HepG2 (cell line): ENCODE measurements around the gene BICRAL. TPM values are rescaled to one million over a fixed set of nuclear protein-coding genes. Genes with fewer than 3 reads are reported as not detected.

Experiments
- DRAP1 ChIP-seq: IDR thresholded peaks from 2 replicates; pipeline ENCODE4 v1.6.1; 2016; ENCODE audit warnings: missing genetic modification reagents, missing compliant biosample characterization
- LCORL ChIP-seq, 2 experiments: fragments of 450-650 bp in 1 of 2; sonication (generic) in 1 of 2; formaldehyde crosslinking in 1 of 2; IDR thresholded peaks; 2 replicates each; pipeline versions ENCODE4 v1.5.0 to v1.6.1; 2017 to 2020; ENCODE audit warnings: antibody characterized with exemption in 1 of 2, missing genetic modification reagents in 1 of 2
- NONO ChIP-seq, 2 experiments: fragments of 450-650 bp in 1 of 2; sonication (generic) in 1 of 2; formaldehyde crosslinking in 1 of 2; IDR thresholded peaks in 1 of 2; conservative IDR thresholded peaks in 1 of 2; 2 replicates each; pipeline versions ENCODE4 v1.6.1 to v1.8.0; 2017 to 2022; ENCODE audit warnings: mild to moderate bottlenecking in 1 of 2, missing genetic modification reagents in 1 of 2, moderate library complexity in 1 of 2
- PRDM4 ChIP-seq: sonication (generic); formaldehyde crosslinking; IDR thresholded peaks from 2 replicates; pipeline ENCODE4 v1.9.0; 2021; ENCODE audit warnings: missing genetic modification reagents, borderline replicate concordance
- REST ChIP-seq, 2 experiments: IDR thresholded peaks; 2 replicates each; pipeline ENCODE4 v1.6.1; 2011 to 2012; ENCODE audit warnings: low read length in 2 of 2, borderline replicate concordance in 1 of 2, low read depth in 1 of 2, mild to moderate bottlenecking in 1 of 2, moderate library complexity in 1 of 2
- SMARCE1 ChIP-seq: fragments of 450-650 bp; IDR thresholded peaks from 2 replicates; pipeline ENCODE4 v1.6.1; 2017; ENCODE audit warnings: borderline replicate concordance
- SP5 ChIP-seq: IDR thresholded peaks from 2 replicates; pipeline ENCODE4 v1.6.1; 2016; ENCODE audit warnings: low read depth, borderline replicate concordance
- SPEN ChIP-seq: sonication (generic); formaldehyde crosslinking; IDR thresholded peaks from 2 replicates; pipeline ENCODE4 v1.5.1; 2020; ENCODE audit warnings: low read depth, mild to moderate bottlenecking, missing genetic modification reagents
- SUZ12 ChIP-seq: fragments of 150-350 bp; IDR thresholded peaks from 2 replicates; pipeline ENCODE4 v1.6.1; 2014; ENCODE audit warnings: low read depth, low read length
- ZKSCAN5 ChIP-seq: sonication (generic); formaldehyde crosslinking; IDR thresholded peaks from 2 replicates; pipeline ENCODE4 v1.5.1; 2020; ENCODE audit warnings: mild to moderate bottlenecking, missing genetic modification reagents
- ZNF639 ChIP-seq: conservative IDR thresholded peaks from 2 replicates; pipeline ENCODE4 v1.6.1; 2018; ENCODE audit warnings: missing genetic modification reagents
- polyA plus RNA-seq, 8 experiments: library from polyadenylated mRNA; depleted of rRNA in 3 of 8; stranded (reverse) in 7 of 8; unstranded in 1 of 8; fragments of >200 nt; fragmentation: Illumina TruSeq in 4 of 8; extraction: Trizol in 4 of 8; gene quantifications; 2 replicates each; pipeline versions ENCODE4 v1.2.1 to v1.2.3, GENCODE V29; 2011 to 2016; ENCODE audit warnings: low read depth in 4 of 8, missing spikeins in 1 of 8, mixed read lengths in 1 of 8; ENCODE audit not compliant: insufficient read depth in 1 of 8
- total RNA-seq, 5 experiments: library from RNA; depleted of rRNA; stranded (reverse); fragments of >200 nt; fragmentation: Illumina TruSeq; extraction: Trizol; gene quantifications; 2 replicates each; pipeline ENCODE4 v1.2.3, GENCODE V29; 2016; ENCODE audit warnings: low read depth in 1 of 5
- TF ChIP-seq, protein P1 (sequence below): sonication (generic); formaldehyde crosslinking; IDR thresholded peaks from 2 replicates; pipeline ENCODE4 v1.4.0; 2020; ENCODE audit warnings: low read depth, missing genetic modification reagents
- TF ChIP-seq, protein P2 (sequence below): sonication (generic); formaldehyde crosslinking; IDR thresholded peaks from 2 replicates; pipeline ENCODE4 v1.4.0; 2020; ENCODE audit warnings: missing genetic modification reagents

Gene BICRAL
- total and polyA plus RNA-seq, 2 of the 13 experiments (the other 11 are each of a cell fraction or from before 2014, with no cell fraction given): 5.0 to 13.5 TPM

DNA sequence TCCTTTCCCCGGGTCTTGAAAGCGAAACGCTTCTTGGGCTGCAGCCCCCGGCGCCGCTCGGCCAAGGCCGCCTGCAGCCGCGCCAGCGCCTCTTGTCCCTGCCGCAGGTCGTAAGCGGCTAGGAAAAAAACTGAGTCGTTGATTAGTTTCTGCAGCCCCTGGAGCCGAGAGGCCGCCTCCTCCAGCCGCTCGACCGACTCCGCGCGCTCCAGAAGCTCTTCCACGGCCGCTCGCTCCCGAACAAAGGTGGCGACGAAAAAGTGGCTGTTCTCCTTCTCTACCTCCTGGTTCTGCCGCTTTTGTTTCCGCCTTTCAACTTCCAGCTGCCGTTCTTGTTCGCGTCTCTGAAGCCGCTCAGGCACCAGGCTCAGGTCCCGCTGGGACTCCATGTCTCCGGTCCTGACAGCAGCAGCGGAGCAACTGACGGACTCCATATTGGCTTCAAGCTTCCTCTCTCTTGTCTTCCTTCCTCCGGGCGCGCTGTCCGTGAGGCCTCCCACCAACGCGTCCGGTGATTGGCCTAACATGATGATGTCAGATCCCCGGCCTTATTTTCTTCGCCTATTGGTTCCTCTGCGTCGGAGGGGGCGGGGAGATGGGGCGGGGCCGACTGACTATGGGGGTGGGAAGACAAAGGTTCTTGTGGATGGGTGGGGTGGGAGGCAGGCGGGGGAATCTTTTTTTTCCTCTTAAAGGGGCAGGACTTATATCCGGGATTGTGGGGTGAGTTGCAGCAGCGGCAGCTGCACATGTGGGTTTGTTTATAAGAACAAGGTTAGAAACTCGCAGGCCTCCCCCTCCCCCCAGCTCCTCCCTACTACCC lies 36.0 kb upstream of the BICRAL start, which contains the start of gene TBCC (continued):
- TF ChIP-seq, protein P1, sequence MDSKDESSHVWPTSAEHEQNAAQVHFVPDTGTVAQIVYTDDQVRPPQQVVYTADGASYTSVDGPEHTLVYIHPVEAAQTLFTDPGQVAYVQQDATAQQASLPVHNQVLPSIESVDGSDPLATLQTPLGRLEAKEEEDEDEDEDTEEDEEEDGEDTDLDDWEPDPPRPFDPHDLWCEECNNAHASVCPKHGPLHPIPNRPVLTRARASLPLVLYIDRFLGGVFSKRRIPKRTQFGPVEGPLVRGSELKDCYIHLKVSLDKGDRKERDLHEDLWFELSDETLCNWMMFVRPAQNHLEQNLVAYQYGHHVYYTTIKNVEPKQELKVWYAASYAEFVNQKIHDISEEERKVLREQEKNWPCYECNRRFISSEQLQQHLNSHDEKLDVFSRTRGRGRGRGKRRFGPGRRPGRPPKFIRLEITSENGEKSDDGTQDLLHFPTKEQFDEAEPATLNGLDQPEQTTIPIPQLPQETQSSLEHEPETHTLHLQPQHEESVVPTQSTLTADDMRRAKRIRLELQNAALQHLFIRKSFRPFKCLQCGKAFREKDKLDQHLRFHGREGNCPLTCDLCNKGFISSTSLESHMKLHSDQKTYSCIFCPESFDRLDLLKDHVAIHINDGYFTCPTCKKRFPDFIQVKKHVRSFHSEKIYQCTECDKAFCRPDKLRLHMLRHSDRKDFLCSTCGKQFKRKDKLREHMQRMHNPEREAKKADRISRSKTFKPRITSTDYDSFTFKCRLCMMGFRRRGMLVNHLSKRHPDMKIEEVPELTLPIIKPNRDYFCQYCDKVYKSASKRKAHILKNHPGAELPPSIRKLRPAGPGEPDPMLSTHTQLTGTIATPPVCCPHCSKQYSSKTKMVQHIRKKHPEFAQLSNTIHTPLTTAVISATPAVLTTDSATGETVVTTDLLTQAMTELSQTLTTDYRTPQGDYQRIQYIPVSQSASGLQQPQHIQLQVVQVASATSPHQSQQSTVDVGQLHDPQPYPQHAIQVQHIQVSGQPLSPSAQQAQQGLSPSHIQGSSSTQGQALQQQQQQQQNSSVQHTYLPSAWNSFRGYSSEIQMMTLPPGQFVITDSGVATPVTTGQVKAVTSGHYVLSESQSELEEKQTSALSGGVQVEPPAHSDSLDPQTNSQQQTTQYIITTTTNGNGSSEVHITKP (CRISPR knock-in tag): no peak; the same call in 1 of the 2 replicates
- no peak; the same call in 1 of the 2 replicates for TF ChIP-seq ZNF639 (CRISPR knock-in tag)
- no peak; the same call in 1 of the 2 replicates for TF ChIP-seq SPEN (CRISPR knock-in tag)
- no peak for TF ChIP-seq NONO (IDR thresholded peaks at IDR 0.05)
- peak; percentile 63; the same call in 1 of the 2 replicates for TF ChIP-seq NONO (CRISPR knock-in tag; conservative IDR thresholded peaks at IDR 0.05)
- TF ChIP-seq DRAP1 (CRISPR knock-in tag): peak; percentile 97
- TF ChIP-seq PRDM4 (CRISPR knock-in tag): 0 out of 2 replicates have a peak, but pooled peaks have one; percentile 76
- TF ChIP-seq SP5 (CRISPR knock-in tag): peak; percentile 68; the same call in 1 of the 2 replicates
- TF ChIP-seq LCORL (IDR thresholded peaks at IDR 0.05): no peak
- no peak for TF ChIP-seq LCORL (CRISPR knock-in tag; IDR thresholded peaks at IDR 0.05)
- TF ChIP-seq, protein P2, sequence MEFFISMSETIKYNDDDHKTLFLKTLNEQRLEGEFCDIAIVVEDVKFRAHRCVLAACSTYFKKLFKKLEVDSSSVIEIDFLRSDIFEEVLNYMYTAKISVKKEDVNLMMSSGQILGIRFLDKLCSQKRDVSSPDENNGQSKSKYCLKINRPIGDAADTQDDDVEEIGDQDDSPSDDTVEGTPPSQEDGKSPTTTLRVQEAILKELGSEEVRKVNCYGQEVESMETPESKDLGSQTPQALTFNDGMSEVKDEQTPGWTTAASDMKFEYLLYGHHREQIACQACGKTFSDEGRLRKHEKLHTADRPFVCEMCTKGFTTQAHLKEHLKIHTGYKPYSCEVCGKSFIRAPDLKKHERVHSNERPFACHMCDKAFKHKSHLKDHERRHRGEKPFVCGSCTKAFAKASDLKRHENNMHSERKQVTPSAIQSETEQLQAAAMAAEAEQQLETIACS (CRISPR knock-in tag): peak; percentile 71
- no peak for TF ChIP-seq SMARCE1
- TF ChIP-seq SUZ12: no peak
- no peak for TF ChIP-seq ZKSCAN5 (CRISPR knock-in tag)
- TF ChIP-seq REST (IDR thresholded peaks at IDR 0.05; ENCODE audit: borderline replicate concordance in 1 of 2, low read depth in 1 of 2, low read length in 2 of 2): peak in 1 of 2 experiments; percentile 82; a peak in 2 of 4 replicates
